ENCODE data around the gene FAP.

FAP gene

DNA sequence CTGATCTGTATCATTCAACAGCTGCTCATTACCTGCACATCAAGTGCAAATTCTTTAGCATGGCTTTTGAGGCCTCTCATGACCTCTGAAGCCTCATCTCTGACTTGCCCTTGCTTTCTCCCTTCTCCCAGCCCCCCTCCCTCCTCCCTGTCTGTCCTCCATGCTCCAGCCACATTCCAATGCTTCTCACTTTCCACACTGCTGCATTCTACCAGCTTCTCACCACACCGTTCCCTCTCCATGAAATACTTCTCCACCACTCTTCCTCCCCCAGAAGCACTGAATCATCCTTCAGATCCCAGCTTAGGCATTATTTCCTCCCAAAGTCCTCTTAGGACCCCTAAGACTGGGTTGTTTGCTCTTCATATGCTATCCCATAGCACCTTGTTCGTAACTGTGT is 118.1 kb downstream of the FAP start:
- no peak overlapping the region for H3K4me3 ChIP-seq (ENCODE audit: insufficient read depth in 1 of 2, low read depth in 1 of 2, low read length in 2 of 2)
- H4K91ac ChIP-seq (ENCODE audit: low read length): no peak overlapping the region
- H4K8ac ChIP-seq (ENCODE audit: low read length): no peak overlapping the region
- H3K27me3 ChIP-seq (ENCODE audit: control insufficient read depth in 1 of 2, insufficient read depth in 1 of 2, low read length in 2 of 2): peaks cover 0 to 4% of the 10 kb centered on the region in 2 experiments
- 58% methylated on average over 2 of the region's 2 CpGs for WGBS
- H3K4ac ChIP-seq (ENCODE audit: low read depth in 1 of 2, low read length in 2 of 2): no peak overlapping the region
- H3K4me2 ChIP-seq (ENCODE audit: low read length, poor library complexity, severe bottlenecking): no peak overlapping the region
- no peak overlapping the region for H3K9ac ChIP-seq (ENCODE audit: low read length)
- H3K4me1 ChIP-seq (ENCODE audit: control insufficient read depth, insufficient read depth, low read depth, low read length): peaks cover 2% of the 10 kb centered on the region
- no peaks in the 10 kb centered on the region for H3K9me3 ChIP-seq (ENCODE audit: control insufficient read depth, low read length)
- H3K23ac ChIP-seq (ENCODE audit: low read length in 2 of 2): no peak overlapping the region
- peak overlapping the region in 1 of 2 experiments; percentile 60 for H3K14ac ChIP-seq (ENCODE audit: low read length in 2 of 2)
- DNase-seq: peak; percentile 23
- peak overlapping the region in 1 of 2 experiments; percentile 18 for H2BK12ac ChIP-seq (ENCODE audit: low read length in 2 of 2)
- no peak overlapping the region for H3K27ac ChIP-seq (ENCODE audit: low read length, poor library complexity, severe bottlenecking)
- H2BK120ac ChIP-seq (ENCODE audit: low read depth, low read length): no peak overlapping the region
- no peaks in the 10 kb centered on the region for H3K36me3 ChIP-seq (ENCODE audit: control insufficient read depth in 1 of 2, insufficient read depth in 2 of 2, low read depth in 1 of 2, low read length in 2 of 2)
- no peak overlapping the region for H2AK5ac ChIP-seq (ENCODE audit: low read length, severe bottlenecking)
- peak overlapping the region in 1 of 2 experiments; percentile 11 for H3K18ac ChIP-seq (ENCODE audit: low read depth in 1 of 2, low read length in 2 of 2)
- peak overlapping the region; percentile 42 for H2AFZ ChIP-seq (ENCODE audit: low read depth, low read length)
- H3K79me1 ChIP-seq (replicated peaks; ENCODE audit: low read length, poor library complexity, severe bottlenecking): no peaks in the 10 kb centered on the region
- no peak overlapping the region for H2BK15ac ChIP-seq (ENCODE audit: low read depth, poor library complexity, severe bottlenecking)
- H2BK5ac ChIP-seq (ENCODE audit: low read depth, low read length, poor library complexity, severe bottlenecking): no peak overlapping the region

DNA sequence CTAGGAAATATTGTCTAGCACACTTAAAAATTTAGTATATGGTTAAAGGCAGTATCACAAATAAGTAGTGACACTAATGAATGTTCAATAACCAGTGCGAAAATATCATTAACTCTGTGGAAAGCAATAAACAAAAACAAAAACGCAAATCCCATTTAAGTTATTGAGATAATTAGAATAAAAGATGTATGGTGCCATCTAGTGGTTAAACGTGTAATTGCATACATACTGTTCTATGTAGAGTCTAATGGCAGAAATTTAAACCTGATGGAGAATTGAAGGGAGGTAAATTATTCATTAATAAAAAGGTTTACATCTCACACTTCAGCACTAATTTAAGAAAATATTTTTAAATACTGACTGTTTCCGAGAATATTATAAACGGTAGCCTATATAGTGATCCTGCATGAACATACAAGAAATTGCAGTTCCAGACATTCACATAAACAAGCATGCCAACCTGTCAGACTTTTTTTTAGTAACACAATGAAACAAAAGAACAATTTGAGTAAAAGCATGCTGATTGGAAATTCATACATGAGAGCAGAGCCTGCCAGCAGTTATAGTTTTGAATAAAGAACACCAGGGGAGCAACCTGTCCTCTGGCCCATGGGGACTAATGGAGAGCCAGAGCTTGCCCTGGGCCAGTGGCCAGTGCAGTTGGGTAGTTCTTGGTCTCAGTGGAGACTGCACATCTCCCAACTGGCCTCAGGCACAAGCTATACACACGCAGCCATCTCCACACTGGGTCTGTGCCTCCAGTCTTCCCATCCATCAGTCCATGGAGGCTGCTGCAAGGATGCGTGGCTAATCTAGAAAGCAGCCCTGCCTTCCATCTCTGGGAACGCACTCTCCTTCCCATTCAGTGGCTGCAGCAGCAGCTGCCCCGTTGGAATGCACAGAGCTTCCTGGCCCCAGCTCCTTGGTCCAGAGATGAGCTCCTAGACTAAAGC is 119.2 kb downstream of the FAP start:
- Histone ChIP-seq H3K4ac (ENCODE audit: low read depth in 1 of 2, low read length in 2 of 2) (peak overlapping the region in 1 of 2 experiments; percentile 24), H3K79me1 (replicated peaks; ENCODE audit: low read length, poor library complexity, severe bottlenecking) (no peaks in the 10 kb centered on the region), H3K9me3 (ENCODE audit: control insufficient read depth, low read length) (no peaks in the 10 kb centered on the region), H3K18ac (ENCODE audit: low read depth in 1 of 2, low read length in 2 of 2) (no peak overlapping the region), H3K4me2 (ENCODE audit: low read length, poor library complexity, severe bottlenecking) (no peak overlapping the region), H2BK15ac (ENCODE audit: low read depth, poor library complexity, severe bottlenecking) (no peak overlapping the region), H3K4me3 (ENCODE audit: insufficient read depth in 1 of 2, low read depth in 1 of 2, low read length in 2 of 2) (no peak overlapping the region), H2BK12ac (ENCODE audit: low read length in 2 of 2) (peak overlapping the region; percentile 45 to 72), H3K9ac (ENCODE audit: low read length) (peak overlapping the region; percentile 39), H2AFZ (ENCODE audit: low read depth, low read length) (no peak overlapping the region), H3K36me3 (ENCODE audit: control insufficient read depth in 1 of 2, insufficient read depth in 2 of 2, low read depth in 1 of 2, low read length in 2 of 2) (no peaks in the 10 kb centered on the region), H4K91ac (ENCODE audit: low read length) (peak overlapping the region; percentile 35), H3K27me3 (ENCODE audit: control insufficient read depth in 1 of 2, insufficient read depth in 1 of 2, low read length in 2 of 2) (peaks cover 0 to 4% of the 10 kb centered on the region in 2 experiments), H4K8ac (ENCODE audit: low read length) (no peak overlapping the region), H3K14ac (ENCODE audit: low read length in 2 of 2) (no peak overlapping the region), H2AK5ac (ENCODE audit: low read length, severe bottlenecking) (peak overlapping the region; percentile 40), H3K4me1 (ENCODE audit: control insufficient read depth, insufficient read depth, low read depth, low read length) (peaks cover 2% of the 10 kb centered on the region), H2BK120ac (ENCODE audit: low read depth, low read length) (no peak overlapping the region), H3K23ac (ENCODE audit: low read length in 2 of 2) (no peak overlapping the region), H2BK5ac (ENCODE audit: low read depth, low read length, poor library complexity, severe bottlenecking) (no peak overlapping the region), H3K27ac (ENCODE audit: low read length, poor library complexity, severe bottlenecking) (no peak overlapping the region)
- 47% methylated on average over 6 of the region's 9 CpGs for WGBS
- DNase-seq: peak; percentile 68
